Stimulated activated CD4-positive, alpha-beta T cell treated with anti-CD3 and anti-CD28 coated beads, TNF-alpha, amount 100 ng/mL, for 4 hours (primary cell): ENCODE results near the gene BMP3.

Source experiments
- DNase-seq, 3 experiments: peaks; one replicate each; pipeline ENCODE4 v3.0.0-alpha.2; 2020; ENCODE audit warnings: low read depth in 3 of 3

BMP3 gene

GRCh38 chr4:81042578-81043365 lies 12.3 kb downstream of the BMP3 start:
- no peak for DNase-seq

GRCh38 chr4:81049330-81049729 lies 18.8 kb downstream of the BMP3 start:
- DNase-seq = no peak

- DNase-seq = no peak
Measured at GRCh38 chr4:81049907-81050306, 19.4 kb downstream of the BMP3 start.

GRCh38 chr4:81052119-81053068 lies 21.9 kb downstream of the BMP3 start:
- no peak for DNase-seq

GRCh38 chr4:81058621-81059020 lies 28.1 kb downstream of the BMP3 start:
- DNase-seq = no peak

- DNase-seq = no peak
Measured at GRCh38 chr4:81060587-81061343, 30.3 kb downstream of the BMP3 start.

- DNase-seq = no peak
Measured at GRCh38 chr4:81061344-81061730, 30.8 kb downstream of the BMP3 start.

GRCh38 chr4:81062001-81062400 lies 31.5 kb downstream of the BMP3 start:
- DNase-seq = no peak

GRCh38 chr4:81065446-81065845 lies 34.9 kb downstream of the BMP3 start:
- DNase-seq = no peak

GRCh38 chr4:81069706-81070331 lies 39.3 kb downstream of the BMP3 start:
- DNase-seq = peak in 2 of 3 experiments; percentile 2 to 13

GRCh38 chr4:81071013-81071412 lies 40.5 kb downstream of the BMP3 start:
- no peak for DNase-seq

- no peak for DNase-seq
Measured at GRCh38 chr4:81081156-81081555, 50.6 kb downstream of the BMP3 start.

GRCh38 chr4:81084029-81084428 lies 53.5 kb downstream of the BMP3 start:
- no peak for DNase-seq

GRCh38 chr4:81084634-81085033 lies 54.1 kb downstream of the BMP3 start:
- no peak for DNase-seq

GRCh38 chr4:81085291-81085690 lies 54.8 kb downstream of the BMP3 start:
- no peak for DNase-seq

GRCh38 chr4:81085979-81086378 lies 55.5 kb downstream of the BMP3 start:
- no peak for DNase-seq

- DNase-seq = no peak
Measured at GRCh38 chr4:81093720-81094401, 63.4 kb downstream of the BMP3 start.

GRCh38 chr4:81095389-81095788 lies 64.9 kb downstream of the BMP3 start:
- no peak for DNase-seq

- no peak for DNase-seq
Measured at GRCh38 chr4:81096566-81096965, 66.1 kb downstream of the BMP3 start.

- DNase-seq = no peak
Measured at GRCh38 chr4:81102107-81102506, 71.6 kb downstream of the BMP3 start.

GRCh38 chr4:81106150-81106549 lies 75.6 kb downstream of the BMP3 start:
- DNase-seq = no peak
